Caco-2 (cell line): ENCODE measurements around the gene SHKBP1. TPM values are rescaled to one million over a fixed set of nuclear protein-coding genes. Genes with fewer than 3 reads are reported as not detected.

Experiments used
- BruUV-seq: library from RNA; stranded (reverse); fragments of 400-500 nt; replicated peaks from 2 replicates; lab custom pipeline; 2021; lab: Mats Ljungman, UMichigan
- CTCF ChIA-PET: fragments of 300-600 bp; sonication (Branson Sonifier 250); formaldehyde crosslinking; loops from one replicate; lab custom pipeline; 2022; ENCODE audit warnings: antibody characterized with exemption; lab: Charles Lee
- POLR2A ChIA-PET: fragments of 300-600 bp; sonication (Branson Sonifier 250); formaldehyde crosslinking; loops from one replicate; lab custom pipeline; 2022; ENCODE audit warnings: antibody characterized with exemption; lab: Charles Lee
- DNase-seq, 2 experiments: peaks; one replicate each; pipeline versions ENCODE4 v3.0.0 to v3.0.0-alpha.2; 2020 to 2022
- H3K27me3 ChIP-seq: replicated peaks from 2 replicates; pipeline ENCODE4 v1.6.0; 2011; ENCODE audit warnings: low read length; ENCODE audit not compliant: control insufficient read depth, insufficient read depth
- H3K36me3 ChIP-seq: 2 replicates; pipeline ENCODE4 v1.5.1; 2011; ENCODE audit warnings: low read length; ENCODE audit not compliant: control insufficient read depth, insufficient read depth
- H3K4me1 ChIP-seq: fragments of 250-450 bp; sonication (Bioruptor Pico); 2 replicates; pipeline ENCODE4 v1.5.1; 2020; ENCODE audit warnings: mild to moderate bottlenecking
- H3K4me3 ChIP-seq: 2 replicates; pipeline ENCODE4 v1.5.1; 2011; ENCODE audit warnings: low read depth, mild to moderate bottlenecking, control low read depth, low read length
- H3K9me3 ChIP-seq: fragments of 250-450 bp; sonication (Bioruptor Pico); 2 replicates; pipeline ENCODE4 v1.5.1; 2020; ENCODE audit warnings: mild to moderate bottlenecking, moderate library complexity
- H3K27ac Mint-ChIP-seq: one replicate; pipeline ENCODE4 v1.8.0; 2022; ENCODE audit warnings: mixed read lengths; ENCODE audit not compliant: unreplicated experiment
- H3K27me3 Mint-ChIP-seq: one replicate; pipeline ENCODE4 v1.8.0; 2022; ENCODE audit warnings: mixed read lengths; ENCODE audit not compliant: insufficient read depth, unreplicated experiment
- H3K36me3 Mint-ChIP-seq: one replicate; pipeline ENCODE4 v1.8.0; 2022; ENCODE audit warnings: mild to moderate bottlenecking, mixed read lengths; ENCODE audit not compliant: insufficient read depth, unreplicated experiment
- H3K4me1 Mint-ChIP-seq: one replicate; pipeline ENCODE4 v1.8.0; 2022; ENCODE audit warnings: low read depth, mixed read lengths; ENCODE audit not compliant: unreplicated experiment
- H3K4me3 Mint-ChIP-seq: one replicate; pipeline ENCODE4 v1.8.0; 2022; ENCODE audit warnings: mild to moderate bottlenecking, moderate library complexity, mixed read lengths; ENCODE audit not compliant: unreplicated experiment
- H3K9me3 Mint-ChIP-seq: one replicate; pipeline ENCODE4 v1.8.0; 2022; ENCODE audit warnings: mixed read lengths; ENCODE audit not compliant: unreplicated experiment
- intact Hi-C: fragments of 100-400 bp; cut with micrococcal nuclease; formaldehyde crosslinking; loops from one replicate; pipeline ENCODE4 v1.10.0; 2022; ENCODE audit not compliant: unreplicated experiment
- total RNA-seq: library from RNA; stranded (reverse); gene quantifications from 2 replicates; pipeline ENCODE4 v1.2.3, GENCODE V29; 2022
- TF ChIP-seq, protein P1 (sequence below), 2 experiments: fragments of 200-600 bp in 1 of 2; IDR thresholded peaks; 1 replicate in 1 of 2; 2 replicates in 1 of 2; pipeline versions ENCODE4 v1.5.1 to v1.8.0; 2011 to 2022; ENCODE audit warnings: antibody characterized with exemption in 1 of 2, control low read depth in 1 of 2, inconsistent platforms in 1 of 2, low read depth in 1 of 2, low read length in 1 of 2, mild to moderate bottlenecking in 1 of 2, moderate library complexity in 1 of 2; ENCODE audit not compliant: insufficient read depth in 1 of 2, severe bottlenecking in 1 of 2, unreplicated experiment in 1 of 2

Gene SHKBP1
- total RNA-seq, 1 experiment from 2014 or later = 82.6 TPM

DNA sequence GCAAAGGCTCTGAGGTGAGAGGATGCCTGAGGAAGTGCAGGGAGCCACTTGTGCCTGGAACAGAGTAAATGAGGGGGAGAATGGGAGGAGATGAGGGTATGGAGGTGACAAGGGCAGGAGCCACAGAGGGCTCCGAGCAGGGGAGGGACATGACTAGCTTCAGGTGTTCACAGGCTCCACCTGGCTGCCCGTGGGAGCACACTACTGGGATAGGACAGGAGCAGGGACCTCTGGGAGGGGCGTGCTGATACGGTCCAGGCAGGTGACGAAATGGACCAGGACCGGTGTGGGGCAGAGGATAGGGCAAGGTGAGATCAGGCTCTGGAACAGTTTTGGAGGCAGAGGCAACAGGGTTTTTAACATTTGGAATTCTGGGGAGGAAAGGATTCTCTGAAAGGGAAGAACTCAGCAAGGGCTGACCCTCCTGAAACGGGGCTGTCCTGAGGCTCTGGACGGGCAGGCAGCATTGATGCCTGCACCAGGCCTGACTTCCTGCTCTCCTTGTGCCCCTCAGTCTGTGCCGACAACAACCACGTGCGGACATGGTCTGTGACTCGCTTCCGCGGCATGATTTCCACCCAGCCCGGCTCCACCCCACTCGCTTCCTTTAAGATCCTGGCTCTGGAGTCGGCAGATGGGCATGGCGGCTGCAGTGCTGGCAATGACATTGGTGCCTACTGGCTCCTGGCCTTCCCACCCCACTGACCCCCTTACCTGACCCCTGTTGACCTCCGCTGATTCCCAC lies 11.6 kb downstream of the SHKBP1 start:
- no TSS peak for BruUV-seq
- Histone ChIP-seq H3K36me3 (no peaks in the 10 kb centered on the region), H3K9me3 (no peaks in the 10 kb centered on the region), H3K4me1 (no peaks in the 10 kb centered on the region), H3K4me3 (no peak overlapping the region), H3K27me3 (no peaks in the 10 kb centered on the region)
- ChIA-PET POLR2A (no interaction called here), CTCF (no interaction called here)
- no peak overlapping the region for H3K4me3 Mint-ChIP-seq
- no peaks in the 10 kb centered on the region for H3K9me3 Mint-ChIP-seq
- no peaks in the 10 kb centered on the region for H3K27me3 Mint-ChIP-seq
- H3K4me1 Mint-ChIP-seq = peaks cover 7% of the 10 kb centered on the region
- peaks cover 4% of the 10 kb centered on the region for H3K36me3 Mint-ChIP-seq
- no peak for DNase-seq
- TF ChIP-seq, protein P1, sequence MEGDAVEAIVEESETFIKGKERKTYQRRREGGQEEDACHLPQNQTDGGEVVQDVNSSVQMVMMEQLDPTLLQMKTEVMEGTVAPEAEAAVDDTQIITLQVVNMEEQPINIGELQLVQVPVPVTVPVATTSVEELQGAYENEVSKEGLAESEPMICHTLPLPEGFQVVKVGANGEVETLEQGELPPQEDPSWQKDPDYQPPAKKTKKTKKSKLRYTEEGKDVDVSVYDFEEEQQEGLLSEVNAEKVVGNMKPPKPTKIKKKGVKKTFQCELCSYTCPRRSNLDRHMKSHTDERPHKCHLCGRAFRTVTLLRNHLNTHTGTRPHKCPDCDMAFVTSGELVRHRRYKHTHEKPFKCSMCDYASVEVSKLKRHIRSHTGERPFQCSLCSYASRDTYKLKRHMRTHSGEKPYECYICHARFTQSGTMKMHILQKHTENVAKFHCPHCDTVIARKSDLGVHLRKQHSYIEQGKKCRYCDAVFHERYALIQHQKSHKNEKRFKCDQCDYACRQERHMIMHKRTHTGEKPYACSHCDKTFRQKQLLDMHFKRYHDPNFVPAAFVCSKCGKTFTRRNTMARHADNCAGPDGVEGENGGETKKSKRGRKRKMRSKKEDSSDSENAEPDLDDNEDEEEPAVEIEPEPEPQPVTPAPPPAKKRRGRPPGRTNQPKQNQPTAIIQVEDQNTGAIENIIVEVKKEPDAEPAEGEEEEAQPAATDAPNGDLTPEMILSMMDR (IDR thresholded peaks at IDR 0.05; ENCODE audit: insufficient read depth in 1 of 2, low read depth in 1 of 2, low read length in 1 of 2, severe bottlenecking in 1 of 2, unreplicated experiment in 1 of 2) = no peak
- intact Hi-C loops = no loop called here
- no peak overlapping the region for H3K27ac Mint-ChIP-seq

DNA sequence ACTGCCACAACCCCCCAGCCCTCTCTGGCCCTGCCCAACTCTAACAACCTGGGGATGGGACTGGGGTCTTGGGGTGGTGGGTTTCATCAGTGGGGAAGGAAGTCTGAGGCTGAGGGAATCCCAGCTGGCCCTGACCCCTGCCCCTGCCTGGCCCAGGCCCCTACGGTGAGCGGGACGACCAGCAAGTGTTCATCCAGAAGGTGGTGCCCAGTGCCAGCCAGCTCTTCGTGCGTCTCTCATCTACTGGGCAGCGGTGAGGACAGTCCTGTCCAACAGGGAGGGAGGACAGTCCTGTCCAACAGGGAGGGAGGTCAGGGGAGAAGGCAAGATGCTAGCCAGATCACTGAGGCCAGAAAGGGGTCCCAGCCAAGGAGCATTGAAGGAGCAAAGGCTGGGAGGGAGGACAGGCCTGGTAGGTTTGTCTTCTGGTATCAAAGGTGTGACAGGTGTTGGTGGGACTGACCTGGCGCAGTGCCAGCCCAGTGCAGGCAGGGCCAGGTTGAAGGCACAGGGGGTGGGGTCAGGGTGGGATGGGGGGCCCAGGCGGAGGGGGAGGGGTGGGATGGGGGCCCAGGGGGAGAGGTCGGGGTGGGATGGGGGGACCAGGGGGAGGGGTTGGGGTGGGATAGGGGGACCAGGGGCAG lies 12.4 kb downstream of the SHKBP1 start:
- Mint-ChIP-seq H3K27me3 (no peaks in the 10 kb centered on the region), H3K4me3 (no peak overlapping the region), H3K9me3 (no peaks in the 10 kb centered on the region), H3K36me3 (peaks cover 2% of the 10 kb centered on the region), H3K4me1 (peaks cover 7% of the 10 kb centered on the region), H3K27ac (no peak overlapping the region)
- ChIA-PET POLR2A (no interaction called here), CTCF (no interaction called here)
- BruUV-seq = no TSS peak
- DNase-seq = no peak
- H3K4me3 ChIP-seq = no peak overlapping the region
- H3K27me3 ChIP-seq = no peaks in the 10 kb centered on the region
- TF ChIP-seq, protein P1 (IDR thresholded peaks at IDR 0.05; ENCODE audit: insufficient read depth in 1 of 2, low read depth in 1 of 2, low read length in 1 of 2, severe bottlenecking in 1 of 2, unreplicated experiment in 1 of 2) = no peak
- H3K9me3 ChIP-seq = no peaks in the 10 kb centered on the region
- no peaks in the 10 kb centered on the region for H3K4me1 ChIP-seq
- intact Hi-C loops = no loop called here
- no peaks in the 10 kb centered on the region for H3K36me3 ChIP-seq

DNA sequence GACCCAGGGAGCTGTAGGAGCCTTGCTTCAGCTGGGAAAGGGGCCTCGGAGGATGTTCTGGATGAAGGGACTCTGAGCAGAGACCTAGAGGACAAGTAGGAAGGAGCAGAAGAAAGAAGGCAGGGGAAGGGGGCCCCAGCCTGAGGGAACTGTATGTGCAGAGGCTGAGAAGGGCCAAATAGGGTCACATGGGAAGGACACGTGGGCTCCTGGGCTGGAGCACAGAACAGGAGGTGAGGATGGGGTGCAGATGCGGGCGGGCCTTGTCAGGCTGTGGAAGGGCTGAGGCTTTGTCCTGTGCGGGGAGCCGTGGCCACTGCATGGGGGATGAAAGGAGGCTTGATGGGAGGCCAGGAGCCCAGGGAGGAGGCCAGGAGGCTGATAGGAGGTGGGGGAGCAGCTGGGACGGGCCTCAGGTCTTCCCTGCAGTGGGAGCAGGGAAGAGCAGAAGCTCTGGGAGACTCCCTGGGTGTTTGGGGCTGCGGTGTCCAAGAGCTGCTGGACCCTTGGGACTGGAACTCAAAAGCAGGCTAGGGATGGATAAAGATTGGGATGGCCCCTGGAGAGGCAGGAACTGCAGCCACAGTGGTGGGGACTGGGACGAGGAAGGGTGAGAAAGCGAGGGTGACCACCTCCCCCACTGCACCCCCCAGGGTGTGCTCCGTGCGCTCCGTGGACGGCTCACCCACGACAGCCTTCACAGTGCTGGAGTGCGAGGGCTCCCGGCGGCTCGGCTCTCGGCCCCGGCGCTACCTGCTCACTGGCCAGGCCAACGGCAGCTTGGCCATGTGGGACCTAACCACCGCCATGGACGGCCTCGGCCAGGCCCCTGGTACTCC lies 13.1 kb downstream of the SHKBP1 start:
- H3K9me3 Mint-ChIP-seq = no peaks in the 10 kb centered on the region
- H3K9me3 ChIP-seq = no peaks in the 10 kb centered on the region
- BruUV-seq = no TSS peak
- H3K4me1 ChIP-seq = no peaks in the 10 kb centered on the region
- H3K36me3 Mint-ChIP-seq = peaks cover 10% of the 10 kb centered on the region
- CTCF ChIA-PET = no interaction called here
- TF ChIP-seq, protein P1 (IDR thresholded peaks at IDR 0.05; ENCODE audit: insufficient read depth in 1 of 2, low read depth in 1 of 2, low read length in 1 of 2, severe bottlenecking in 1 of 2, unreplicated experiment in 1 of 2) = no peak
- no peaks in the 10 kb centered on the region for H3K27me3 ChIP-seq
- H3K27me3 Mint-ChIP-seq = no peaks in the 10 kb centered on the region
- H3K4me1 Mint-ChIP-seq = peaks cover 7% of the 10 kb centered on the region
- intact Hi-C loops = no loop called here
- no peak overlapping the region for H3K27ac Mint-ChIP-seq
- POLR2A ChIA-PET = no interaction called here
- H3K36me3 ChIP-seq = no peaks in the 10 kb centered on the region
- DNase-seq = no peak
- H3K4me3 Mint-ChIP-seq = no peak overlapping the region
- H3K4me3 ChIP-seq = no peak overlapping the region
